Activated B cell treated with CpG ODN at 0.5 μM for 24 hours (primary cell): ENCODE measurements around the gene MARCHF9. TPM values are rescaled to one million over a fixed set of nuclear protein-coding genes. Genes with fewer than 3 reads are reported as not detected.
A peak's percentile ranks its signal among the peaks of the same experiment; 100 is the strongest.
"Not testable (repeated sequence)": the region's sequence is repeated elsewhere in the genome, so short reads cannot be mapped to it uniquely, and the experiment has no call there.

ENCODE experiments used
- ATAC-seq: fragments of 200-7000 bp; cut with Tn5 transposase; one replicate; pipeline ENCODE4 v1.10.0; 2021; ENCODE audit warnings: low read depth, mild to moderate bottlenecking, moderate library complexity
- CTCF ChIA-PET: fragments of 350-600 bp; sonication (Branson Sonifier 250); formaldehyde crosslinking; loops from one replicate; lab custom pipeline; 2021; ENCODE audit warnings: antibody characterized with exemption; lab: Charles Lee
- POLR2A ChIA-PET: fragments of 350-600 bp; sonication (Branson Sonifier 250); formaldehyde crosslinking; loops from one replicate; lab custom pipeline; 2021; ENCODE audit warnings: antibody characterized with exemption; lab: Charles Lee
- DNase-seq: peaks from one replicate; pipeline ENCODE4 v3.0.0; 2022
- H3K27ac Mint-ChIP-seq: one replicate; pipeline ENCODE4 v1.8.0; 2020; ENCODE audit warnings: mixed read lengths
- H3K27me3 Mint-ChIP-seq: one replicate; pipeline ENCODE4 v1.8.0; 2021; ENCODE audit warnings: mixed read lengths
- H3K36me3 Mint-ChIP-seq: one replicate; pipeline ENCODE4 v1.8.0; 2021; ENCODE audit warnings: low read depth, mixed read lengths
- H3K4me1 Mint-ChIP-seq: one replicate; pipeline ENCODE4 v1.8.0; 2021; ENCODE audit warnings: mixed read lengths
- H3K4me3 Mint-ChIP-seq: one replicate; pipeline ENCODE4 v1.8.0; 2020; ENCODE audit warnings: mild to moderate bottlenecking, mixed read lengths
- H3K9me3 Mint-ChIP-seq: one replicate; pipeline ENCODE4 v1.8.0; 2020; ENCODE audit warnings: mixed read lengths
- intact Hi-C: fragments of 100-400 bp; cut with micrococcal nuclease; formaldehyde crosslinking; loops from one replicate; pipeline ENCODE4 v1.15.1; 2024
- total RNA-seq: library from RNA; stranded (reverse); gene quantifications from 2 replicates; pipeline ENCODE4 v1.2.3, GENCODE V29; 2022
- TF ChIP-seq, protein P1 (sequence below): fragments of 200-600 bp; IDR thresholded peaks from one replicate; pipeline ENCODE4 v1.8.0; 2022; ENCODE audit warnings: antibody characterized with exemption, mild to moderate bottlenecking

MARCHF9 gene
- 54.1 and 58.2 TPM in 2 replicates for total RNA-seq

GRCh38 chr12:57754411-57755193 lies at the start of gene MARCHF9:
Gene MARCHF9 (plus strand): TSS chr12:57755103. CDS start chr12:57755529, 426 bp downstream.
- Mint-ChIP-seq H3K4me1 (peaks cover 68% of the 10 kb centered on the region), H3K4me3 (peak within 1 kb of the TSS; percentile 90), H3K36me3 (peaks cover 49% of the 10 kb centered on the region), H3K9me3 (no peaks in the 10 kb centered on the region), H3K27me3 (no peaks in the 10 kb centered on the region), H3K27ac (peak within 1 kb of the TSS; percentile 87)
- DNase-seq: peak; percentile 66
- TF ChIP-seq, protein P1, sequence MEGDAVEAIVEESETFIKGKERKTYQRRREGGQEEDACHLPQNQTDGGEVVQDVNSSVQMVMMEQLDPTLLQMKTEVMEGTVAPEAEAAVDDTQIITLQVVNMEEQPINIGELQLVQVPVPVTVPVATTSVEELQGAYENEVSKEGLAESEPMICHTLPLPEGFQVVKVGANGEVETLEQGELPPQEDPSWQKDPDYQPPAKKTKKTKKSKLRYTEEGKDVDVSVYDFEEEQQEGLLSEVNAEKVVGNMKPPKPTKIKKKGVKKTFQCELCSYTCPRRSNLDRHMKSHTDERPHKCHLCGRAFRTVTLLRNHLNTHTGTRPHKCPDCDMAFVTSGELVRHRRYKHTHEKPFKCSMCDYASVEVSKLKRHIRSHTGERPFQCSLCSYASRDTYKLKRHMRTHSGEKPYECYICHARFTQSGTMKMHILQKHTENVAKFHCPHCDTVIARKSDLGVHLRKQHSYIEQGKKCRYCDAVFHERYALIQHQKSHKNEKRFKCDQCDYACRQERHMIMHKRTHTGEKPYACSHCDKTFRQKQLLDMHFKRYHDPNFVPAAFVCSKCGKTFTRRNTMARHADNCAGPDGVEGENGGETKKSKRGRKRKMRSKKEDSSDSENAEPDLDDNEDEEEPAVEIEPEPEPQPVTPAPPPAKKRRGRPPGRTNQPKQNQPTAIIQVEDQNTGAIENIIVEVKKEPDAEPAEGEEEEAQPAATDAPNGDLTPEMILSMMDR: no peak
- peak; percentile 32 for ATAC-seq
- intact Hi-C loops: loop anchor here (5.0 kb wide), 2 partner anchors 277 to 1067 kb away; partner anchors contain the start of genes ARHGAP9 and PTGES3
- CTCF ChIA-PET: interaction anchor here (1.6 kb wide), 1 partner anchor 149 kb away, joined by 4 read pairs; no protein-coding TSS in a partner anchor
- POLR2A ChIA-PET: interaction anchor here (0.8 to 3.0 kb wide), 5 partner anchors 9 to 17 kb away, joined by 3 to 34 read pairs (median 4); partner anchors contain the start of genes CYP27B1, EEF1AKMT3, METTL1 and TSPAN31

DNA sequence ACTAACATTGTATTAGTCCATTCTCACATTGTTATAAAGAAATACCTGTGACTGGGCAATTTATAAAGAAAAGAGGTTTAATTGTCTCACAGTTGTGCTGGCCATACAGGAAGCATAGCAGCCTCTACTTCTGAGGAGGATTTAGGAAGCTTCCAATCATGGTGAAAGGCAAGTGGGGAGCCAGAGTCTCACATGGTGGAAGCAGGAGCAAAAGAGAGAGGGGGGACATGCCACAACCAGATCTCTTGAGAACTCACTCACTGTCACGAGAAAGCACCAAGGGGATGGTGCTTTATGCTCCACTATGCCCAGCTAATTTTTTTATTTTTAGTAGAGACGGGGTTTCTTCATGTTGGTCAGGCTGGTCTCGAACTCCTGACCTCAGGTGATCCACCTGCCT lies 47.7 kb upstream of the MARCHF9 start:
- CTCF ChIA-PET: no interaction called here

DNA sequence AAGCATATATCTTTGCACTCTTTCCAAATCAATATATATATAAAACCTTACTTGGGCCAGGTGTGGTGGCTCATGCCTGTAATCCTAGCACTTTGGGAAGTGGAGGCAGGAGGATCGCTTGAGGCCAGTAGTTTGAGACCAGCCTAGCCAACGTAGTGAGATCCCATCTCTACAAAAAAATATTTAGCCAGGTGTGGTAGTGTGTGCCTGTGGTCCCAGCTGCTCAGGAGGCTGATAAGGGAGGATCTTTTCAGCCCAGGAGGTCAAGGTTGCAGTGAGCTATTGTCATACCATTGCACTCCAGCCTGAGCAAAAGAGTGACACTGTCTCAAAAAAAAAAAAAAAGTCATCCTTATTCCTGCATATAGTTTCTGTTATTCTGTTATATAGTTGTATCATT lies 46.6 kb upstream of the MARCHF9 start:
- CTCF ChIA-PET: no interaction called here
- H3K36me3 Mint-ChIP-seq: peaks cover 69% of the 10 kb centered on the region

More for the DNA sequence above, 47.7 kb upstream of the MARCHF9 start:
- TF ChIP-seq, protein P1: no peak
- no peak for DNase-seq
- no peak for ATAC-seq
- peaks cover 5% of the 10 kb centered on the region for H3K9me3 Mint-ChIP-seq
- H3K27me3 Mint-ChIP-seq: no peaks in the 10 kb centered on the region
- no peak overlapping the region for H3K4me3 Mint-ChIP-seq
- H3K36me3 Mint-ChIP-seq: peaks cover 71% of the 10 kb centered on the region
- POLR2A ChIA-PET: interaction anchor here (1.4 kb wide), 1 partner anchor 13 kb away, joined by 5 read pairs; the partner anchor contains the start of gene OS9
- no peak overlapping the region for H3K27ac Mint-ChIP-seq
- peaks cover 10% of the 10 kb centered on the region for H3K4me1 Mint-ChIP-seq
- intact Hi-C loops: loop anchor here (1.0 kb wide), 1 partner anchor 22 kb away; no protein-coding TSS in a partner anchor

DNA sequence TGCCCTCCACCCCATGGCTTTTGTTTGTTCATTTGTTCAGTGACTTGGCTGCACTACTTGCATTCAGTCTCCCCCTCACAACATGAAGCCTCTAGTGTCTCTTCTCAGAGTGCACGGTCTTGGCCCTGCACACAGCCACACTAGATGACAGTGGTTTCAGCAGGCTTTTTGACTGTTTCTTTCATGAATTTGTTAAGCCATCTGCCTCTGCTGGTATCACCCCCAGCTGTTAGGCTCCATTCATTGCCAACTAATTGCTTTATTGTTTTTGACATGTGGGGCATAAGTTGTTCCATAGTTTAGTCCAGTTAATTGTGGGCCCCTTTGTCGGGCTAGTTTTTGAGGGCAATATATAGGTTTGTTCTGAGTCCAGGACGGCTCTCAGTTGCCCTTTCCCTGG lies 42.2 kb upstream of the MARCHF9 start:
- ChIA-PET CTCF (no interaction called here), POLR2A (no interaction called here)
- no peak for ATAC-seq
- TF ChIP-seq, protein P1: no peak
- no peak overlapping the region for H3K27ac Mint-ChIP-seq
- no peak overlapping the region for H3K4me3 Mint-ChIP-seq
- DNase-seq: no peak
- H3K27me3 Mint-ChIP-seq: no peaks in the 10 kb centered on the region
- intact Hi-C loops: no loop called here
- peaks cover 67% of the 10 kb centered on the region for H3K36me3 Mint-ChIP-seq
- H3K4me1 Mint-ChIP-seq: peaks cover 16% of the 10 kb centered on the region
- H3K9me3 Mint-ChIP-seq: no peaks in the 10 kb centered on the region

More for the DNA sequence above, 46.6 kb upstream of the MARCHF9 start:
- ATAC-seq (no peak), DNase-seq (no peak)
- POLR2A ChIA-PET: interaction anchor here (1.4 kb wide), 1 partner anchor 14 kb away, joined by 5 read pairs; the partner anchor contains the start of gene OS9
- Mint-ChIP-seq H3K9me3 (no peaks in the 10 kb centered on the region), H3K27ac (no peak overlapping the region), H3K4me3 (no peak overlapping the region), H3K4me1 (peaks cover 4% of the 10 kb centered on the region), H3K27me3 (no peaks in the 10 kb centered on the region)
- TF ChIP-seq, protein P1: no peak
- intact Hi-C loops: no loop called here

- POLR2A ChIA-PET: interaction anchor here (0.6 kb wide), 1 partner anchor 9 kb away, joined by 7 read pairs; no protein-coding TSS in a partner anchor
- Mint-ChIP-seq H3K36me3 (peaks cover 68% of the 10 kb centered on the region), H3K4me3 (no peak overlapping the region)
Measured at GRCh38 chr12:57713209-57713608, 41.7 kb upstream of the MARCHF9 start.

GRCh38 chr12:57715036-57715748 lies 39.7 kb upstream of the MARCHF9 start:
- POLR2A ChIA-PET: interaction anchor here (1.5 kb wide), 1 partner anchor 21 kb away, joined by 3 read pairs; the partner anchor contains the start of gene OS9
- H3K27me3 Mint-ChIP-seq, H3K27ac Mint-ChIP-seq, CTCF ChIA-PET, DNase-seq, H3K9me3 Mint-ChIP-seq, intact Hi-C loops: not testable (repeated sequence)
- Mint-ChIP-seq H3K36me3 (peaks cover 73% of the 10 kb centered on the region), H3K4me3 (peak overlapping the region; percentile 1), H3K4me1 (peaks cover 14% of the 10 kb centered on the region)
- ATAC-seq: peak; percentile 84

More at GRCh38 chr12:57713209-57713608, 41.7 kb upstream of the MARCHF9 start:
- intact Hi-C loops: no loop called here
- H3K4me1 Mint-ChIP-seq: peaks cover 16% of the 10 kb centered on the region
- no peak overlapping the region for H3K27ac Mint-ChIP-seq
- H3K27me3 Mint-ChIP-seq: no peaks in the 10 kb centered on the region
- DNase-seq (no peak), ATAC-seq (no peak)
- CTCF ChIA-PET: no interaction called here
- TF ChIP-seq, protein P1: no peak
- no peaks in the 10 kb centered on the region for H3K9me3 Mint-ChIP-seq
